ENCODE measurements around the gene ESD. TPM values are rescaled to one million over a fixed set of nuclear protein-coding genes. Genes with fewer than 3 reads are reported as not detected.

The ESD gene
- total and polyA plus RNA-seq, 12 donors: 44.5 to 266 (median 93.9) TPM

DNA sequence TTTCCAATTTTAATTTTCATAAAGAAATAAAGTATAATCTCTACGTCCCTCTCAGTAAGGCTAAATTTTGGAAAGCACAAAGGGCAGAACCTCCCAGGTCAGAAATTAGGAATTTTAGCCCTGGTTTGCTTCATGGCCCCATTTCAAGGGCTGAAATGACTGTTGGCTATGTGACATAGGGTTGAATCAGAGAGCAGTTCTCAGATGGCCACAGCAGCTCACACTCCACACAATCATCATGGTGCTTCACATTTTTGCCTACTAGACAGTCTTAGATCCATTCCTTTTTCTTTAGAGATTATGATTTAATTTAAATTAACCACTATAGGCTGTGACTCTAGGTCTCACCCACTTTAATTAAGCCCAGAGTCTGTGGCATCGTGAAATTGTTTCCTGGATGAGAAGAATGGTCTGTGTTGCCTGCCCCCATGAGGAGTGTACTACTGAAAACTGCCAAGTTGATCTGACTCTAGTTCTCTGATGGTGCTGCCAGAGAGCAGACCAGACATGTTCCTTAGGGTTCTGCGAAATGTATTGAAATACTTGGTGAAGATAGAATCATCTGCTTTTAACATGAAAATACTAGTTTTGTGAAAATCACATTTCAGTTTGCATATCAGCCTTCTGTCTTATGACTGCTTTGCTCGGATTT is 57.4 kb downstream of the ESD start:
- H3K27ac ChIP-seq: no peak overlapping the region
- TF ChIP-seq POLR2A (IDR thresholded peaks at IDR 0.05): no peak
- TF ChIP-seq, protein P1, sequence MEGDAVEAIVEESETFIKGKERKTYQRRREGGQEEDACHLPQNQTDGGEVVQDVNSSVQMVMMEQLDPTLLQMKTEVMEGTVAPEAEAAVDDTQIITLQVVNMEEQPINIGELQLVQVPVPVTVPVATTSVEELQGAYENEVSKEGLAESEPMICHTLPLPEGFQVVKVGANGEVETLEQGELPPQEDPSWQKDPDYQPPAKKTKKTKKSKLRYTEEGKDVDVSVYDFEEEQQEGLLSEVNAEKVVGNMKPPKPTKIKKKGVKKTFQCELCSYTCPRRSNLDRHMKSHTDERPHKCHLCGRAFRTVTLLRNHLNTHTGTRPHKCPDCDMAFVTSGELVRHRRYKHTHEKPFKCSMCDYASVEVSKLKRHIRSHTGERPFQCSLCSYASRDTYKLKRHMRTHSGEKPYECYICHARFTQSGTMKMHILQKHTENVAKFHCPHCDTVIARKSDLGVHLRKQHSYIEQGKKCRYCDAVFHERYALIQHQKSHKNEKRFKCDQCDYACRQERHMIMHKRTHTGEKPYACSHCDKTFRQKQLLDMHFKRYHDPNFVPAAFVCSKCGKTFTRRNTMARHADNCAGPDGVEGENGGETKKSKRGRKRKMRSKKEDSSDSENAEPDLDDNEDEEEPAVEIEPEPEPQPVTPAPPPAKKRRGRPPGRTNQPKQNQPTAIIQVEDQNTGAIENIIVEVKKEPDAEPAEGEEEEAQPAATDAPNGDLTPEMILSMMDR (IDR thresholded peaks at IDR 0.05): no peak
- intact Hi-C loops (cut with DNase I): no loop called here
- H3K36me3 ChIP-seq (replicated peaks in 1 of 2): peaks cover 0 to 1% of the 10 kb centered on the region in 2 donors
- no peak overlapping the region for H3K4me3 ChIP-seq
- H3K27me3 ChIP-seq: no peaks in the 10 kb centered on the region
- DNase-seq: no peak
- WGBS, 4 donors: 90 to 97% (median 95%) methylated on average over 4 of the region's 4 CpGs
- no peaks in the 10 kb centered on the region for H3K9me3 ChIP-seq (replicated peaks in 1 of 3)
- H3K4me1 ChIP-seq (replicated peaks in 1 of 2): no peaks in the 10 kb centered on the region

DNA sequence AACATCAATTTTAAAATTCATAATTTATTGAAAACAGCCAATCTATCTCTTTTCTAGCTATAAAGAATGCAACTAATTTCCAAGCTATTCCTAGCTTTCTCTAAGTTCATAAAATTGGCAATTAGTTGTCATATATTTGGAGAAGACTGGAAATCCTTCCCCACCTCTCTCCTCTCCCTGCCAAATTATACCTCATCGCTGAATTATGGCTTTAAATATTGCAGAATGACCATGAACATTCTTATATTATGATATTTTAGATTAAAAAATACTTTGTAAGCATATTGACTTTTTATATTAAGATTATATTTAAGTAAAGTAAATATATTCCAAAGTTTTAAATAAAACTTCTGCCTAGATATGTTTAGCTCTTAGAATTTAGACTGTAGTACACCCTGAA is 58.2 kb downstream of the ESD start:
- intact Hi-C loops (cut with DNase I): no loop called here
- Histone ChIP-seq H3K27ac (no peak overlapping the region), H3K9me3 (replicated peaks in 1 of 3) (no peaks in the 10 kb centered on the region), H3K36me3 (replicated peaks in 1 of 2) (no peaks in the 10 kb centered on the region), H3K4me1 (replicated peaks in 1 of 2) (no peaks in the 10 kb centered on the region), H3K27me3 (no peaks in the 10 kb centered on the region), H3K4me3 (no peak overlapping the region)
- no peak for DNase-seq
- WGBS, 4 donors: 93 to 100% (median 95%) methylated on average over 1 of the region's 1 CpG
- TF ChIP-seq, protein P1 (IDR thresholded peaks at IDR 0.05): no peak
- no peak for TF ChIP-seq POLR2A (IDR thresholded peaks at IDR 0.05)

DNA sequence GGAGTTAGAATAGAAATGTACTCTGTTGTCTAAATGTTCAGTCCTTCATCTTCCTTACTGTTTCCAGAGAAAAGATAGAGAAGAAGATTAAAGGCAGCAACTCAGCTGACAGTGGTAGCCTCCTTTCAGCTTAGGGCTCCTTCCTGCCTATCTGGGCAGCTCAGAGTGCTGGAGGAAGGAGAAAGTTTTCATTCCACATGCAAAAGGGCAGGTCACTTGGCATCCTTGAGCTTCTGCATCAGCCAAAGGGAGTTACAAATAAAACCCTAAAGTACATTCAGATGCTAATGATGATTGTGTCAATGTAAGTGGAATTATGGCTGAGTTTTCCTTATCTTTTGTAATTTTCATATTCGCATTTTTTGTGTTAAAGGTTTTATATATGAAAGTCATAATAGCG is 58.9 kb downstream of the ESD start:
- no peaks in the 10 kb centered on the region for H3K27me3 ChIP-seq
- DNase-seq: no peak
- H3K9me3 ChIP-seq (replicated peaks in 1 of 3): no peaks in the 10 kb centered on the region
- intact Hi-C loops (cut with DNase I): no loop called here
- H3K4me1 ChIP-seq (replicated peaks in 1 of 2): no peaks in the 10 kb centered on the region
- TF ChIP-seq, protein P1 (IDR thresholded peaks at IDR 0.05): no peak
- H3K27ac ChIP-seq: no peak overlapping the region
- 81 to 90% (median 86%) methylated on average over 2 of the region's 2 CpGs for whole genome bisulfite sequencing, 4 donors
- no peaks in the 10 kb centered on the region for H3K36me3 ChIP-seq (replicated peaks in 1 of 2)
- H3K4me3 ChIP-seq: no peak overlapping the region

DNA sequence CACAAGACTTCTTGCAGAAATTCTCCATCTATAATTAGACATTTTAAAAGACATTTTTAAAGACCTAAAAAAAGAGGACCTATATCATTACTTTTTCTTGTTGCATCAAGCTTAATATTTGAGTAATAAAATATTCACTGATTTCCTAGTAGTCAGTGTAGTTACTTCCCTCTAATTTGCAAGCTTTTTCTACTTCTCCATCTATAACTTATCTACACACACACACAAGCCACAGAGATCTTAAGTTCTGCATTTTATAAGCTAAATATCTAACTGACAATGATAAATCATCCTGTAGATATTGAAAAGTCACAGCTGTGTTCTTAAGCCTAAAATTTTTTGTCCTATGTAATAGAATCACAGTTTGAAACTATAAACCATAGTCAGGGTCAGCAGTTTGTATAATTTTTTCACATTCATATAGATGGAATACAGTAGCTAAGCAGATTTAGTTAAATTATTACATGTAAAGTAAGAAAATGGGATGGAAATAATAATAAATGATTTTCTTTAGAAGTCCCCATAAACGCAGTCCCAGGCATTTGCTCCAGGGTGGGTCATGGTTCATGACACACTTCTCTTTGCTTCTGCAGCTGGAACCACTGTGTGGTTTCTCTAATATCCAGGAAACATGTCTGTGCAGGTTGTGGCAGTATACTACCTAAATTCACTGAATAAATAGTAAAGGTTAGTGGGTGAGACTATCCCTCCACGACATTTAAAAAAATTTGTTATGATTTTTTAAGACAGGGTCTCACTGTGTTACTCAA is 60.2 kb downstream of the ESD start:
- Histone ChIP-seq H3K36me3 (replicated peaks in 1 of 2) (no peaks in the 10 kb centered on the region), H3K27me3 (no peaks in the 10 kb centered on the region), H3K4me3 (no peak overlapping the region), H3K9me3 (replicated peaks in 1 of 3) (no peaks in the 10 kb centered on the region), H3K27ac (no peak overlapping the region), H3K4me1 (replicated peaks in 1 of 2) (no peaks in the 10 kb centered on the region)
- WGBS, 4 donors: 79 to 88% (median 83%) methylated on average over 2 of the region's 2 CpGs
- no peak for DNase-seq
- TF ChIP-seq, protein P1 (IDR thresholded peaks at IDR 0.05): no peak
- TF ChIP-seq POLR2A (IDR thresholded peaks at IDR 0.05): no peak
- intact Hi-C loops (cut with DNase I): no loop called here

Data from adrenal gland (tissue), 12 donors.